NCI-H510A treated with DMSO at 0.1 percent for 48 hours (cell line): ENCODE data around the gene TMEM184C.

ENCODE experiments used
- DNase-seq: peaks from one replicate; lab custom pipeline; 2025; lab: John Stamatoyannopoulos, UW

TMEM184C gene

DNA sequence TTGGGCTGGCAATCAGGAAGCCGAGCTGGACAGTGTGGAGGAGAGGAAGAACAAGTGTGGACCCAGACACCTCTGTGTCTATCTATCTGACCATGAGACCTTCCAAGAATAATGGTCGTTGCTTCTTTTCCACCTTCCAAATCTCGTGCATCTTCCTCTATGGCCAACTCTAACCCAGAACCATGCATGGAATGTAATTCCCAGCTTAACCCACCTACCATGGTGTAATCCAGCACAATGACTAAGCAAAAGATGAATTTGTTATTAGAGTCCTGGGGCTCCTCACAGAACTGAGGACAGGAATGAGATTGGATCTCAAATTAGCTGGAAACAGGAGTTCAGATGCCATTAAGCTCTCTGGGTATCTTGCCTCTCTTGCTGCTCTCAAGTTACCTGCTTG, 17.4 kb upstream of the TMEM184C start:
- DNase-seq: peak; percentile 4

DNA sequence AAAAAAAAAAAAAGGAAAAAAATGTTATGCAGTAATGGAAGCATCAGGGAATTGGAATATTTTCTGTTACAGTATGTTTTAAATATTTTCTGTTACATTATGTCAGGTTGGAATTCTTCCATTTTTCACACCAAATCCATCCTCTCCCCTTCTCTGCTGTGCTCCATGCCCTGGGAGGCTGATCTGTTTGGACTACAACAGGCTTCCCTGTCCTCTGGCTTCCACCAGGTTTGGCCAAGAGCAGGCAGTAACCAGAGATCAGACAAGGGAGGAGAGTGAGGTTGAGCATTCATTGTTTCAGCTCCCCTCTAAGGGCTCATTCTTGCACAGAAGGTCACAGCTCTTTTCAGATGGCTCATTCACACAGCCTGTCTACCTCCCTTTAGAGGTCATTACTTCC, 11.7 kb upstream of the TMEM184C start:
- no peak for DNase-seq

GRCh38 chr4:147607471-147607870, 9.7 kb upstream of the TMEM184C start:
- no peak for DNase-seq

- DNase-seq: no peak
Observed at GRCh38 chr4:147610686-147611085, 6.5 kb upstream of the TMEM184C start.

DNA sequence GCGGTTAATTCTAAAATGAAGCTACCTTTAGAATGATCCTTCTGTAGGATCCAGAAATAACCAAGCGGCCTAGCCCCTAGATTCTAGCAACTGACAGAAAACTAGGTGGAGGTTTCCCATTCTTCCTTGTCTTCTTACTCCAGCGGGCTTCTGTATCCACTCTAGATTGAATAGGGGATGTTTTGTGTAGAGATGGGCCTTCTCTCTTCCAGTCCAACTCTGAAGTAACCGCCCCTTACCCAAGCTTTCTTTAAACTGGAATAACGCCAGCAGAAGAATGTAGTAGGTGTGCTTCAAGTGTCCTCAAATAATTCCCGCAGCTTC, 386 bp upstream of the TMEM184C start:
- no peak for DNase-seq

GRCh38 chr4:147617841-147618691, 869 bp downstream of the TMEM184C start:
- no peak for DNase-seq

- no peak for DNase-seq
Observed at GRCh38 chr4:147620315-147620714, 3.1 kb downstream of the TMEM184C start.

GRCh38 chr4:147625733-147626132, 8.5 kb downstream of the TMEM184C start:
- DNase-seq: no peak

- DNase-seq: no peak
Observed at GRCh38 chr4:147626903-147627302, 9.7 kb downstream of the TMEM184C start.

- no peak for DNase-seq
Observed at GRCh38 chr4:147628415-147628814, 11.2 kb downstream of the TMEM184C start.

- no peak for DNase-seq
Observed at GRCh38 chr4:147629783-147630730, 12.9 kb downstream of the TMEM184C start.

DNA sequence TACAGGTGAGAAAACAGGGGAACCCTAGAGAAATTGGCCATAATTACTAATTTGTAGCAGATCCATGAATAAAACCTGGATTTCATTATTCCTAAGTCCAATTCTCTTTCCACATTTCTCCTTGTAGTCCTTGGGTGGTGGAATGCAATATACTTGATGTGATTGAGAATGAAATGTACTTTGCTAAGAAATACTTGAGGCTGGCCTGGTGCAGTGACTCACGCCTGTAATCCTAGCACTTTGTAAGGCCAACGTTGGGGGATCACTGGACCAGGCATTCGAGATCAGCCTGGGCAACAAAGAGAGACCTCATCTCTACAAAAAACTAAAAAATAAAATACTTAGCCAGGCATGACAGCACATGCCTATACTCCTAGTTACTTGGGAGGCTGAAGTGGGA, 15.9 kb downstream of the TMEM184C start:
- DNase-seq: no peak

- no peak for DNase-seq
Observed at GRCh38 chr4:147633643-147634042, 16.4 kb downstream of the TMEM184C start.

GRCh38 chr4:147635348-147635747, 18.2 kb downstream of the TMEM184C start:
- DNase-seq: no peak

- no peak for DNase-seq
Observed at GRCh38 chr4:147638365-147638764, 21.2 kb downstream of the TMEM184C start.

- DNase-seq: no peak
Observed at GRCh38 chr4:147638942-147639341, 21.7 kb downstream of the TMEM184C start.

GRCh38 chr4:147639388-147639787, 22.2 kb downstream of the TMEM184C start:
- DNase-seq: no peak

GRCh38 chr4:147640331-147640730, 23.1 kb downstream of the TMEM184C start:
- DNase-seq: no peak

GRCh38 chr4:147643616-147644015, 26.4 kb downstream of the TMEM184C start:
- no peak for DNase-seq

DNA sequence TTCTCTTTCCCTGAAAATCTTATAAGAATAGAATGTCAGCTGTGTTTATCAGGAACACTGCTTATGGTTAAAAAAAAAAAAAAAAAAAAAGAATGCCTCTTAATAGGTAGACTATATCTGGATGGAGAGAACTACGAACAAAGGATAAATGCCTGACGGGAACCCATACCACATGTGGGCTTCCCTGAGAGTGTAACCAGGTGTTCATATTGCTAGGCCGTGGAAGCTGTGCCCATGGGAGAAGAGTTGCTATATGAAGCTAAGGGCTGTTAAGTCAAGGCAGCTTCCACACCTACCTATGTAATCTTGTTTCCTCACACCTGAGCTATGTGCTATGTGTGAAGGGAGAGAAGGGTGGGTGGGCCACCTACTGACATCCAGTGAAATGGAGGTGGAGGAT, 27.3 kb downstream of the TMEM184C start:
- DNase-seq: no peak

- DNase-seq: no peak
Observed at GRCh38 chr4:147645099-147645498, 27.9 kb downstream of the TMEM184C start.

GRCh38 chr4:147648656-147649055, 31.5 kb downstream of the TMEM184C start:
- DNase-seq: no peak

DNA sequence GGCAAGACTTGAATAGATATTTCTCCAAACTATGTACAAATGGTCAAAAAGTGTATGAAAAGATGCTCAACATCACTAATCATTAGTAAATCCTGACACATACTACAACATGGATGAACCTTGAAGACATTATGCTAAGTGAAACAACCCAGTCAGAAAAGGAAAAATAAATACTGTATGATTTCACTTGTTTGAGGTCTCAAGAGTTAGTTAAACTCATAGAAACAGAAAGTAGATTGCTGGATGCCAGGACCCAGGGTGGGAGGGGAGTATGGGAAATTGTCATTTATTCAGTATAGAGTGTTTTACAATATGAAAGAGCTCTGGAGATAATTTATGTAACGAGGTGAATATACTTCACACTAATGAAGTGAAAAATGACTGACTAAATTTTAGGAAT, 34.4 kb downstream of the TMEM184C start:
- DNase-seq: no peak
